A673 (cell line): ENCODE results near the gene C17orf100. TPM values are rescaled to one million over a fixed set of nuclear protein-coding genes. Genes with fewer than 3 reads are reported as not detected.

Experiments used
- BruUV-seq: library from RNA; stranded (reverse); fragments of 400-500 nt; replicated peaks from 2 replicates; lab custom pipeline; 2021; lab: Mats Ljungman, UMichigan
- CTCF ChIA-PET: fragments of 300-600 bp; sonication (Branson Sonifier 250); formaldehyde crosslinking; loops from one replicate; lab custom pipeline; 2022; ENCODE audit warnings: antibody characterized with exemption; lab: Charles Lee
- POLR2A ChIA-PET: fragments of 300-600 bp; sonication (Branson Sonifier 250); formaldehyde crosslinking; loops from one replicate; lab custom pipeline; 2022; ENCODE audit warnings: antibody characterized with exemption; ENCODE audit not compliant: low non-redundant PET; lab: Charles Lee
- DNase-seq: peaks from one replicate; pipeline ENCODE4 v3.0.0-alpha.2; 2015; ENCODE audit warnings: low spot score
- H3K27ac ChIP-seq: fragments of 200-600 bp; sonication (generic); 2 replicates; pipeline ENCODE4 v1.5.1; 2016; ENCODE audit warnings: mixed run types, low read depth, mild to moderate bottlenecking, mixed read lengths, antibody characterized with exemption, low read length; ENCODE audit not compliant: poor library complexity, severe bottlenecking
- H3K27me3 ChIP-seq: fragments of 200-600 bp; sonication (generic); replicated peaks from 2 replicates; pipeline ENCODE4 v1.6.1; 2017; ENCODE audit warnings: mixed run types, low read depth, mild to moderate bottlenecking, mixed read lengths, antibody characterized with exemption, low read length; ENCODE audit not compliant: insufficient read depth, poor library complexity
- H3K36me3 ChIP-seq: fragments of 200-600 bp; sonication (generic); 2 replicates; pipeline ENCODE4 v1.6.1; 2016; ENCODE audit warnings: mixed run types, mild to moderate bottlenecking, mixed read lengths, antibody characterized with exemption, low read length; ENCODE audit not compliant: insufficient read depth, poor library complexity, severe bottlenecking
- H3K4me1 ChIP-seq: fragments of 200-600 bp; sonication (generic); 2 replicates; pipeline ENCODE4 v1.6.1; 2017; ENCODE audit warnings: mixed run types, mild to moderate bottlenecking, mixed read lengths, antibody characterized with exemption, low read length; ENCODE audit not compliant: insufficient read depth, poor library complexity, severe bottlenecking
- H3K4me3 ChIP-seq: fragments of 200-600 bp; sonication (generic); 2 replicates; pipeline ENCODE4 v1.5.1; 2016; ENCODE audit warnings: low read depth, mixed run types, mild to moderate bottlenecking, mixed read lengths, low read length; ENCODE audit not compliant: poor library complexity, severe bottlenecking
- H3K9me3 ChIP-seq: fragments of 200-600 bp; sonication (generic); 2 replicates; pipeline ENCODE4 v1.6.1; 2016; ENCODE audit warnings: mixed run types, low read depth, mild to moderate bottlenecking, mixed read lengths, antibody characterized with exemption, low read length; ENCODE audit not compliant: poor library complexity, severe bottlenecking
- EZH2 ChIP-seq: fragments of 200-600 bp; sonication (generic); IDR thresholded peaks from 2 replicates; pipeline ENCODE4 v1.6.1; 2017; ENCODE audit warnings: borderline replicate concordance, low read depth, mild to moderate bottlenecking, mixed read lengths, antibody characterized with exemption, low read length; ENCODE audit not compliant: poor library complexity, severe bottlenecking
- intact Hi-C: fragments of 100-400 bp; cut with micrococcal nuclease; formaldehyde crosslinking; loops from one replicate; pipeline ENCODE4 v1.10.0; 2022; ENCODE audit not compliant: unreplicated experiment
- total RNA-seq: library from RNA; stranded (reverse); gene quantifications from 2 replicates; pipeline ENCODE4 v1.2.3, GENCODE V29; 2021
- TF ChIP-seq, protein P1 (sequence below): fragments of 300-800, 200-600 bp; sonication (generic); conservative IDR thresholded peaks from 2 replicates; pipeline ENCODE4 v1.5.1; 2017; ENCODE audit warnings: low read depth, mild to moderate bottlenecking, antibody characterized with exemption, low read length, moderate library complexity, mixed read lengths

The C17orf100 gene
- total RNA-seq, 1 experiment from 2014 or later, result 3.1 TPM

DNA sequence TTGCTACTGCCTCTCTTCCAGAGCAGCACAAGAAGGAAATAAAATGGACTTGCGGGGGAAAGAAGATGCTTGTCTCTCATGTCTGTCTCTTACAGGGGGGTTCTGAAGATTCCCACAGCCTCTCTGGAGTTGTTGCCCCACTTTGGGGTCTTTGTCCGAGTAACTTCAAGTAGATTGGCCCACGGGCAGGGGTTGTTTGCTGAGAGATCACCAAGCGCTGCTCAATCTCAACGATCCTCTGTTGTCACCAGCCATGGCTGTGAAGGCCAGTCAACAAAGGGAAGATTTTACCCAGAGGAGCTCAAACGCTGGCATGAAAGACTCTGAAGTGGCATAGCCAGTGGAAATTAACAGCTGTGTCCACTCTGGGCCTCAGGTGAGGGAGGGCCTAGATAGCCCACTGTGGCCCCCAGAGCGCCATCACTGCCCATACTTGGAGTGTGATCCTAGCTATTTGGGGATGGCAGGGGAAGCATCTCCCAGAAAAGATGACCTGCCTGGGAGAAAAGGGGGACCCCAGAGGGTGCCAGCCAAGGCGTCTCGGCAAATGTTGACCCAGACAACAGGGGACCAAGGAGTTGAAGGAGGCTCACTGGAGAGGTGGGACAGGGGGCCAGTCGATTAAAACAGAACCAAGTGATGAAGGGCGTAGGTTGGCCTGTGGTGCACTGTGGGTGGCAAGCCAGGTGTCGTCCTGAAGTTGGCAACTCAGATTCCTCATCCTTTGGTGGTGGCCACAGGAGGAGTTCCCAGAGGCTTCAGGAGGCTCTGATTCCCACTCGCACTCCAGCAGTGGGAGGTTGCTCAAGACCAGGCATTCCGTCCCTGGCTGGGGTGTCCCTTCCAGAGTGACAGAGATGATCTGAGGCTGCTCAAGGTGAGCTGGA is 33.6 kb downstream of the C17orf100 start:
- H3K4me3 ChIP-seq, result no peak overlapping the region
- POLR2A ChIA-PET, result no interaction called here
- no peak overlapping the region for H3K27ac ChIP-seq
- intact Hi-C loops, result no loop called here
- H3K36me3 ChIP-seq, result no peaks in the 10 kb centered on the region
- TF ChIP-seq, protein P1, sequence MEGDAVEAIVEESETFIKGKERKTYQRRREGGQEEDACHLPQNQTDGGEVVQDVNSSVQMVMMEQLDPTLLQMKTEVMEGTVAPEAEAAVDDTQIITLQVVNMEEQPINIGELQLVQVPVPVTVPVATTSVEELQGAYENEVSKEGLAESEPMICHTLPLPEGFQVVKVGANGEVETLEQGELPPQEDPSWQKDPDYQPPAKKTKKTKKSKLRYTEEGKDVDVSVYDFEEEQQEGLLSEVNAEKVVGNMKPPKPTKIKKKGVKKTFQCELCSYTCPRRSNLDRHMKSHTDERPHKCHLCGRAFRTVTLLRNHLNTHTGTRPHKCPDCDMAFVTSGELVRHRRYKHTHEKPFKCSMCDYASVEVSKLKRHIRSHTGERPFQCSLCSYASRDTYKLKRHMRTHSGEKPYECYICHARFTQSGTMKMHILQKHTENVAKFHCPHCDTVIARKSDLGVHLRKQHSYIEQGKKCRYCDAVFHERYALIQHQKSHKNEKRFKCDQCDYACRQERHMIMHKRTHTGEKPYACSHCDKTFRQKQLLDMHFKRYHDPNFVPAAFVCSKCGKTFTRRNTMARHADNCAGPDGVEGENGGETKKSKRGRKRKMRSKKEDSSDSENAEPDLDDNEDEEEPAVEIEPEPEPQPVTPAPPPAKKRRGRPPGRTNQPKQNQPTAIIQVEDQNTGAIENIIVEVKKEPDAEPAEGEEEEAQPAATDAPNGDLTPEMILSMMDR, result no peak
- TF ChIP-seq EZH2, result no peak
- BruUV-seq, result no TSS peak
- H3K4me1 ChIP-seq, result no peaks in the 10 kb centered on the region
- DNase-seq, result no peak
- peaks cover 12% of the 10 kb centered on the region for H3K27me3 ChIP-seq
- no peaks in the 10 kb centered on the region for H3K9me3 ChIP-seq
- CTCF ChIA-PET, result no interaction called here

DNA sequence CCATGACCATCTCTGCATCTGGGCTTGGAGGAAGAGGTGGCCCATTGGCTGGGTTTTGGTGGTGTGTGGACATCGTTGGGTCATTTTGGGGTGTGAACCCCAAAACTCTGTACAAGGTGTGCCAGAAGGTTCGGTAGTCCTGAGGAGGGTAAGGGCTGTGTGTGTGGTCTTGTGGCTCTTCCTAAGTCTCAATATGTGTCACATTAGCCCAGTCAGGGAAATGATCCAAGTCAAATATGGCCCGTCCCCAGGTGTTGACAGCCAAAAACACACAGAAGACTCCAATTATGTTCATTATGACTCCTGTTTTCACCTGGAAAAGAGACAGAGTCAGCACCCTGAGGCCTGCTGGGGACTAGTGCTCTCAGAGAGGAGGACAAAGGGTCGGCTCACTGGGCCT is 34.5 kb downstream of the C17orf100 start:
- Histone ChIP-seq H3K4me3 (no peak overlapping the region), H3K4me1 (no peaks in the 10 kb centered on the region), H3K27me3 (peaks cover 9% of the 10 kb centered on the region), H3K9me3 (no peaks in the 10 kb centered on the region), H3K27ac (no peak overlapping the region), H3K36me3 (no peaks in the 10 kb centered on the region)
- TF ChIP-seq, protein P1, result no peak
- TF ChIP-seq EZH2, result no peak
- BruUV-seq, result no TSS peak
- DNase-seq, result no peak
- ChIA-PET CTCF (no interaction called here), POLR2A (no interaction called here)
- intact Hi-C loops, result no loop called here

DNA sequence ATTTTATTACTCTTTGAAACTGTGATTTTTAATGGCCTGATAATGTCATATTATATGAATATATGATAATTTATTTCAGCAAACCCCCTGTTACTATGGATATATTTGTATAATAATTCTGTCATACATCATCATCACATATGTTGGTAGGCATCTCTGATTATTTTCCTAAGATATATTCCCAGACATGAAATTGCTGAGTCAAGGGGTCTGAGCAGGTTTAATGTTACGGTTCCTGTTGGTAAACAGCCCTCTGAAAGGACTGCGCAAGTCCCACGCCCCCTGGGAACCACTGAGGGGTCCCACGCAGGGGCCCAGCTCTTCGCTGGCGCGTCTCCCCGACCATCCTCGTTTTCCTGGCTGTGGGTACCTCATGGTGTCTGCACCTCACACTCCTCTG is 37.4 kb downstream of the C17orf100 start:
- TF ChIP-seq EZH2, result no peak
- TF ChIP-seq, protein P1, result no peak
- H3K9me3 ChIP-seq, result no peaks in the 10 kb centered on the region
- BruUV-seq, result no TSS peak
- POLR2A ChIA-PET, result no interaction called here
- peaks cover 16% of the 10 kb centered on the region for H3K27me3 ChIP-seq
- CTCF ChIA-PET, result no interaction called here
- no peaks in the 10 kb centered on the region for H3K36me3 ChIP-seq
- H3K4me1 ChIP-seq, result no peaks in the 10 kb centered on the region
- DNase-seq, result no peak
- H3K27ac ChIP-seq, result no peak overlapping the region
- no peak overlapping the region for H3K4me3 ChIP-seq
- intact Hi-C loops, result no loop called here
